NK-92 (cell line): ENCODE data around the gene P2RY6.
"Not testable (repeated sequence)": the region's sequence is repeated elsewhere in the genome, so short reads cannot be mapped to it uniquely, and the experiment has no call there.

ENCODE experiments used
- DNase-seq: peaks from one replicate; lab custom pipeline; 2025; ENCODE audit not compliant: unreplicated experiment; lab: John Stamatoyannopoulos, UW

P2RY6 gene

GRCh38 chr11:73259406-73260126 is 12.6 kb upstream of the P2RY6 start:
- DNase-seq = no peak

GRCh38 chr11:73260127-73260457 is 12.0 kb upstream of the P2RY6 start:
- no peak for DNase-seq

GRCh38 chr11:73262851-73263495 is 9.2 kb upstream of the P2RY6 start:
- no peak for DNase-seq

GRCh38 chr11:73263640-73264039 is 8.5 kb upstream of the P2RY6 start:
- DNase-seq = no peak

GRCh38 chr11:73265278-73265810 is 6.8 kb upstream of the P2RY6 start:
- no peak for DNase-seq

GRCh38 chr11:73265853-73266645 is 6.1 kb upstream of the P2RY6 start:
- no peak for DNase-seq

GRCh38 chr11:73266646-73267020 is 5.5 kb upstream of the P2RY6 start:
- no peak for DNase-seq

GRCh38 chr11:73267122-73267846 is 4.9 kb upstream of the P2RY6 start:
- no peak for DNase-seq

- DNase-seq = no peak
Observed at GRCh38 chr11:73267906-73268540, 4.1 kb upstream of the P2RY6 start.

- no peak for DNase-seq
Observed at GRCh38 chr11:73268671-73269271, 3.4 kb upstream of the P2RY6 start.

- no peak for DNase-seq
Observed at GRCh38 chr11:73269459-73270015, 2.6 kb upstream of the P2RY6 start.

GRCh38 chr11:73270016-73270854 is 1.9 kb upstream of the P2RY6 start:
- DNase-seq = no peak

GRCh38 chr11:73270855-73271477 is 1.2 kb upstream of the P2RY6 start:
- DNase-seq = no peak

- not testable (repeated sequence) for DNase-seq
Observed at GRCh38 chr11:73271478-73271865, 666 bp upstream of the P2RY6 start.

- DNase-seq = no peak
Observed at GRCh38 chr11:73272680-73273038, 521 bp downstream of the P2RY6 start.

- DNase-seq = no peak
Observed at GRCh38 chr11:73273222-73273895, 1.2 kb downstream of the P2RY6 start.

- DNase-seq = not testable (repeated sequence)
Observed at GRCh38 chr11:73274191-73274590, 2.1 kb downstream of the P2RY6 start.

GRCh38 chr11:73274722-73275380 is 2.7 kb downstream of the P2RY6 start:
- DNase-seq = no peak
